H1 (cell line): ENCODE measurements around the gene NEUROG1. TPM values are rescaled to one million over a fixed set of nuclear protein-coding genes. Genes with fewer than 3 reads are reported as not detected.

ENCODE experiments used
- FOSL1 ChIP-seq: IDR thresholded peaks from 2 replicates; pipeline ENCODE4 v1.6.1; 2011; ENCODE audit warnings: mild to moderate bottlenecking, low read depth, low read length, moderate library complexity; ENCODE audit not compliant: insufficient read depth
- KDM1A ChIP-seq: fragments of 200-600, 300-600 bp; sonication (generic); IDR thresholded peaks from 2 replicates; pipeline ENCODE4 v1.7.1; 2016; ENCODE audit warnings: mild to moderate bottlenecking, low read length, borderline replicate concordance
- RNF2 ChIP-seq: fragments of 200-900, 300-1000 bp; sonication (generic); IDR thresholded peaks from 2 replicates; pipeline ENCODE4 v1.7.1; 2016; ENCODE audit warnings: borderline replicate concordance, low read depth, mild to moderate bottlenecking, antibody characterized with exemption, low read length; ENCODE audit not compliant: poor library complexity, severe bottlenecking; ENCODE audit errors: missing control alignments
- SIN3A ChIP-seq, 2 experiments: IDR thresholded peaks in 1 of 2; conservative IDR thresholded peaks in 1 of 2; 2 replicates each; pipeline ENCODE4 v1.6.1; 2011 to 2012; ENCODE audit warnings: low read length in 2 of 2, improper control_type of control experiment in 1 of 2, low read depth in 1 of 2, mild to moderate bottlenecking in 1 of 2
- SIRT6 ChIP-seq: IDR thresholded peaks from one replicate; pipeline ENCODE4 v1.7.1; 2012; ENCODE audit warnings: low read length, inconsistent platforms
- TBP ChIP-seq: IDR thresholded peaks from 2 replicates; pipeline ENCODE4 v1.6.1; 2011; ENCODE audit warnings: low read depth, low read length, improper control_type of control experiment
- TCF12 ChIP-seq: IDR thresholded peaks from 2 replicates; pipeline ENCODE4 v1.6.1; 2011; ENCODE audit warnings: low read depth, mild to moderate bottlenecking, low read length
- polyA plus RNA-seq, 7 experiments: library from polyadenylated mRNA; depleted of rRNA in 3 of 7; stranded (reverse) in 5 of 7; unstranded in 2 of 7; fragments of >200 nt in 5 of 7; fragments of 200-250 nt in 2 of 7; gene quantifications; 1 replicate in 5 of 7; 2 replicates in 1 of 7; 4 replicates in 1 of 7; pipeline versions ENCODE4 v1.2.1 to v1.2.3, GENCODE V29; 2011 to 2013; ENCODE audit warnings: missing spikeins in 2 of 7, mixed read lengths in 2 of 7
- total RNA-seq: library from RNA; stranded (reverse); fragmentation: NEBNext Ultra II Directional; extraction: Animal tissue kit (Norgen Biotek cat#: 25700); gene quantifications from 2 replicates; pipeline ENCODE4 v1.2.1, GENCODE V29; 2021
- TF ChIP-seq, protein P1 (sequence below), 3 experiments: IDR thresholded peaks; 1 replicate in 2 of 3; 2 replicates in 1 of 3; pipeline versions ENCODE4 v1.5.1 to v1.6.1; 2011; ENCODE audit warnings: low read length in 3 of 3, mild to moderate bottlenecking in 3 of 3, inconsistent platforms in 2 of 3, low read depth in 1 of 3, moderate library complexity in 1 of 3; ENCODE audit not compliant: insufficient read depth in 1 of 3; ENCODE audit errors: control extremely low read depth in 1 of 3

Gene NEUROG1
- total and polyA plus RNA-seq, 2 of the 8 experiments (the other 6 are each of a cell fraction or from before 2014, with no cell fraction given), result not detected

DNA sequence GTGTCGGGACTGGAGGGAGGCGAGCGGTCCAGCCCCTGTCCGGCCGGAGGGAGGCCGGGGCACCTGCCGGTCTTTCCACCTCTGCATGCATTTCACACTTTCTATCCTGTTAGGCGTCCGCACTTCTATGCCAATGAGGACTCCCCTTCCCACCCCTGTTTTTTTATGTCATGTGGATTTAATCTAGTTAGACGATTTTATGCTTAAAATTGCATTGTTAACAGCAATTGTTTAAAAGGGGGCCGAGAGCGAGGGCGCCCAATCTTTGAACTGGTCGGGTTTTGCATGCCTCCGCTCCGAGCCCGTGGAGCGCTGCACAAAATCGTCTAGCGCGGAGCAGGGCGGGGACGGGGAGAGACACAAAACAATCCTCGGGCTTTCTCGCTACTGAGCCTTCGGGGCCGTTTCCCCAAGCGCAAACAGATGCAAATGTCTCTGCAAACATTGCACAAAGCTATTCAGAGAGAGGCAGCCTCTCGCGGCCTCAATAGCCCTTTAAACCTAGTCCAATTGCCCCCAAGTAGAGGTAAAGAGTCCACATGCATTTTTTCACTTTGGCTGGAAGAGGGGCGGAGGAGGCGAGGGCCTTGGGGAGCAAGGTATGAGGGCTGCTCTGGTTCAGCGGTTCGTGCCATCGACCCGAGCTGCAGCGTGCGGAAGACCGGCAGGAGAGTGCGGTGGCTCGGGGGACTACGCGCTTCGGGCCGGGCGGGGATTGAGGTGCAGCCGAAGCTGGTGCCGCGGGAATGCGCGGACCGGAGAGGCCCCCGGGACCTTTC is 46.1 kb downstream of the NEUROG1 start (continued):
- TF ChIP-seq, protein P1, sequence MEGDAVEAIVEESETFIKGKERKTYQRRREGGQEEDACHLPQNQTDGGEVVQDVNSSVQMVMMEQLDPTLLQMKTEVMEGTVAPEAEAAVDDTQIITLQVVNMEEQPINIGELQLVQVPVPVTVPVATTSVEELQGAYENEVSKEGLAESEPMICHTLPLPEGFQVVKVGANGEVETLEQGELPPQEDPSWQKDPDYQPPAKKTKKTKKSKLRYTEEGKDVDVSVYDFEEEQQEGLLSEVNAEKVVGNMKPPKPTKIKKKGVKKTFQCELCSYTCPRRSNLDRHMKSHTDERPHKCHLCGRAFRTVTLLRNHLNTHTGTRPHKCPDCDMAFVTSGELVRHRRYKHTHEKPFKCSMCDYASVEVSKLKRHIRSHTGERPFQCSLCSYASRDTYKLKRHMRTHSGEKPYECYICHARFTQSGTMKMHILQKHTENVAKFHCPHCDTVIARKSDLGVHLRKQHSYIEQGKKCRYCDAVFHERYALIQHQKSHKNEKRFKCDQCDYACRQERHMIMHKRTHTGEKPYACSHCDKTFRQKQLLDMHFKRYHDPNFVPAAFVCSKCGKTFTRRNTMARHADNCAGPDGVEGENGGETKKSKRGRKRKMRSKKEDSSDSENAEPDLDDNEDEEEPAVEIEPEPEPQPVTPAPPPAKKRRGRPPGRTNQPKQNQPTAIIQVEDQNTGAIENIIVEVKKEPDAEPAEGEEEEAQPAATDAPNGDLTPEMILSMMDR (IDR thresholded peaks at IDR 0.05; ENCODE audit: control extremely low read depth in 1 of 3, insufficient read depth in 1 of 3, low read depth in 1 of 3, low read length in 3 of 3), result no peak
- TF ChIP-seq TCF12, result no peak
- TF ChIP-seq SIN3A (conservative IDR thresholded peaks at IDR 0.05 in 1 of 2, IDR thresholded peaks at IDR 0.05 in 1 of 2; ENCODE audit: low read depth in 1 of 2, low read length in 2 of 2), result peak in 1 of 2 experiments; percentile 1; a peak in 1 of 4 replicates
- no peak for TF ChIP-seq KDM1A
- no peak for TF ChIP-seq TBP
- no peak for TF ChIP-seq SIRT6
- peak; percentile 39 for TF ChIP-seq RNF2
- TF ChIP-seq FOSL1, result no peak
- TF ChIP-seq, all 59 proteins: peak for 6
